HL-60 (cell line): ENCODE data around the gene MYH11.
"Not testable (repeated sequence)": the region's sequence is repeated elsewhere in the genome, so short reads cannot be mapped to it uniquely, and the experiment has no call there.

ENCODE experiments used
- GABPA ChIP-seq: IDR thresholded peaks from 2 replicates; pipeline ENCODE4 v1.6.1; 2012; ENCODE audit warnings: low read depth
- POLR2AphosphoS5 ChIP-seq: IDR thresholded peaks from 2 replicates; pipeline ENCODE4 v1.6.1; 2012; ENCODE audit warnings: low read depth
- SPI1 ChIP-seq: IDR thresholded peaks from 2 replicates; pipeline ENCODE4 v1.6.1; 2012; ENCODE audit warnings: low read depth, mild to moderate bottlenecking, borderline replicate concordance

- TF ChIP-seq POLR2AphosphoS5, GABPA, SPI1: not testable (repeated sequence)
Measured at GRCh38 chr16:15809297-15809696, 47.5 kb downstream of the MYH11 start.
